Skeletal muscle tissue (tissue), 4 donors: ENCODE measurements around the gene FBXW11. TPM values are rescaled to one million over a fixed set of nuclear protein-coding genes. Genes with fewer than 3 reads are reported as not detected.

ENCODE experiments used
- H3K27ac ChIP-seq: one replicate; pipeline ENCODE4 v1.7.0; 2013; ENCODE audit warnings: mild to moderate bottlenecking, low read depth, low read length, inconsistent platforms
- H3K27me3 ChIP-seq, 3 donors: one replicate each; pipeline ENCODE4 v1.7.0; 2013; ENCODE audit warnings: low read length in 3 of 3; ENCODE audit not compliant: control insufficient read depth in 3 of 3, insufficient read depth in 3 of 3
- H3K36me3 ChIP-seq, 3 donors: one replicate each; pipeline ENCODE4 v1.7.0; 2013; ENCODE audit warnings: low read length in 3 of 3; ENCODE audit not compliant: control insufficient read depth in 3 of 3, insufficient read depth in 3 of 3
- H3K4me1 ChIP-seq, 3 donors: one replicate each; pipeline ENCODE4 v1.7.0; 2013; ENCODE audit warnings: low read length in 3 of 3, mild to moderate bottlenecking in 3 of 3; ENCODE audit not compliant: control insufficient read depth in 3 of 3, insufficient read depth in 3 of 3
- H3K4me3 ChIP-seq, 3 donors: one replicate each; pipeline ENCODE4 v1.7.0; 2013; ENCODE audit warnings: low read length in 3 of 3
- H3K9ac ChIP-seq, 3 donors: one replicate each; pipeline ENCODE4 v1.7.0; 2013; ENCODE audit warnings: low read length in 3 of 3, mild to moderate bottlenecking in 3 of 3, moderate library complexity in 2 of 3, low read depth in 1 of 3
- H3K9me3 ChIP-seq, 3 donors: one replicate each; pipeline ENCODE4 v1.7.0; 2013; ENCODE audit warnings: low read length in 3 of 3; ENCODE audit not compliant: control insufficient read depth in 3 of 3
- total RNA-seq: library from RNA; depleted of rRNA; stranded (reverse); fragments of >200 nt; gene quantifications from one replicate; pipeline ENCODE4 v1.2.3, GENCODE V29; 2014
- donor health status: Osteomylitis.

FBXW11 gene
- 60.5 TPM for total RNA-seq

GRCh38 chr5:172006321-172007174 lies at the start of gene FBXW11:
TSS of gene FBXW11 (minus strand) at chr5:172006638. CDS start at chr5:172006502, 136 bp downstream.
- Histone ChIP-seq H3K9me3 (no peaks in the 10 kb centered on the region), H3K4me1 (peaks cover 13 to 39% (median 28%) of the 10 kb centered on the region in 3 donors), H3K4me3 (peak within 1 kb of the TSS; percentile 99), H3K36me3 (peaks cover 0 to 2% (median 0%) of the 10 kb centered on the region in 3 donors), H3K27ac (peak within 1 kb of the TSS; percentile 98), H3K9ac (peak within 1 kb of the TSS; percentile 97 to 98 (median 98)), H3K27me3 (no peaks in the 10 kb centered on the region)

- Histone ChIP-seq H3K27me3 (no peaks in the 10 kb centered on the region), H3K9me3 (no peaks in the 10 kb centered on the region), H3K36me3 (peaks cover 2 to 16% (median 10%) of the 10 kb centered on the region in 3 donors), H3K4me1 (no peaks in the 10 kb centered on the region), H3K9ac (no peak overlapping the region), H3K4me3 (no peak overlapping the region), H3K27ac (no peak overlapping the region)
These were observed 49.6 kb upstream of the FBXW11 start for GRCh38 chr5:172055996-172056395.

- Histone ChIP-seq H3K4me1 (no peaks in the 10 kb centered on the region), H3K4me3 (no peak overlapping the region), H3K36me3 (peaks cover 1 to 11% (median 10%) of the 10 kb centered on the region in 3 donors), H3K27me3 (no peaks in the 10 kb centered on the region), H3K9me3 (no peaks in the 10 kb centered on the region), H3K9ac (no peak overlapping the region), H3K27ac (no peak overlapping the region)
These were observed 49.0 kb upstream of the FBXW11 start for GRCh38 chr5:172055421-172055820.

GRCh38 chr5:172054611-172055153 lies 48.2 kb upstream of the FBXW11 start:
- no peak overlapping the region for H3K27ac ChIP-seq
- no peaks in the 10 kb centered on the region for H3K4me1 ChIP-seq
- H3K4me3 ChIP-seq = no peak overlapping the region
- H3K9me3 ChIP-seq = no peaks in the 10 kb centered on the region
- H3K36me3 ChIP-seq = peaks cover 0 to 14% (median 3%) of the 10 kb centered on the region in 3 donors
- no peak overlapping the region for H3K9ac ChIP-seq
- no peaks in the 10 kb centered on the region for H3K27me3 ChIP-seq

- Histone ChIP-seq H3K9ac (peak overlapping the region in 1 of 3 donors; percentile 16), H3K36me3 (peaks cover 0 to 10% (median 2%) of the 10 kb centered on the region in 3 donors), H3K27ac (no peak overlapping the region), H3K4me1 (no peaks in the 10 kb centered on the region), H3K27me3 (no peaks in the 10 kb centered on the region), H3K9me3 (no peaks in the 10 kb centered on the region), H3K4me3 (no peak overlapping the region)
These were observed 46.2 kb upstream of the FBXW11 start for GRCh38 chr5:172052450-172053236.

DNA sequence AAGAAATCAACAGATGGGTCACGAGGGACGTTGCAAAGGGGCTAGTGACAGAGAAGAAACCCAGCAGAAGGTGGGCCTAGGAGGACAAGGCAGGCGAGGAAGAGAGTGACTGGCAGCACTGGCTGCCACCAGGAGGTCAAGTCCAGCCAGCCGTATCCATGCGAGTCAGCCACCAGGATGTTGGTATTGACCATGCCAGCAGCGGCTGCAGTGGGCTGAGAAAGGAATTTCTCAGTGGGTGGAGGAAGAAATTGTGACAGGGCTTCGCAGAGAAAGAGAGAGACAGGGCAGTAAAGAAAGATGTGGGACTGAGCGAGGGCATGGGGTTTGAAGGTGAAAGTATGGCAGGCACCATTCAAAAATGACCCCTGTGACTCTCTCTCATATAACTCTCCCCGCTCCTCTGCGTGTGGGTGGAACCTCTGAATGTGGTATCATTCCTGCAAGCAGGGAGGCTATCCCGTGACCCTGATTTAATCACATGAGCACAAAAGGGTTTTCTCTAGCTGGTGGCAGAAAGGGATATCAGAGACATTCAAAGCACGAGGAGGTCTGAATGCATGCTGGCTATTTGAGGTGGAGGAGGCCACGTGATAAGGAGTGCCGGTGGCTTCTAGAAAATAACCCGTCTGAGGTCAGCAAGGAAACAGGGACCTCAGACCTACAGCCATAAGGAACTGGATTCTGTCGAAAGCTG lies 45.4 kb upstream of the FBXW11 start:
- no peaks in the 10 kb centered on the region for H3K9me3 ChIP-seq
- H3K4me1 ChIP-seq = no peaks in the 10 kb centered on the region
- H3K4me3 ChIP-seq = no peak overlapping the region
- no peak overlapping the region for H3K27ac ChIP-seq
- H3K36me3 ChIP-seq = peaks cover 0 to 10% (median 2%) of the 10 kb centered on the region in 3 donors
- no peaks in the 10 kb centered on the region for H3K27me3 ChIP-seq
- H3K9ac ChIP-seq = no peak overlapping the region

DNA sequence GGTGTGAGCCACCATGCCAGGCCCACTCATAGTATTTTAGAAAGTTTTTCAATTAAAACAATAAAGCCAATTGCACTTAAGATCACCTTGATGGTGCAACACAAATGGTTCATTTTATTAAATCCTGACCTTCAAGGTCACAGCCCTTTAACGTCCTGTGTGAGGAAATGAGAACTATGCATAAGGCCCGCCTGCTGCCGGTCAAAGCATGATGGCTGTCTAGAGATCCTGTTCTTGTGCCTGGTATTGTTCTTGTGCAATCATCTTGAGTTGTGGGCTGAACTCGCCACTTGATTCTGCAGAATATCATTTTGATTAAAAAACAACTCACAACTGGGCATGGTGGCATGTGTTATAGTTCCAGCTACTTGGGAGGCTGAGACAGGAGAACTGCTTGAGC lies 43.6 kb upstream of the FBXW11 start:
- Histone ChIP-seq H3K36me3 (peaks cover 0 to 10% (median 2%) of the 10 kb centered on the region in 3 donors), H3K27me3 (no peaks in the 10 kb centered on the region), H3K27ac (no peak overlapping the region), H3K4me1 (no peaks in the 10 kb centered on the region), H3K9ac (no peak overlapping the region), H3K4me3 (no peak overlapping the region), H3K9me3 (no peaks in the 10 kb centered on the region)

- no peaks in the 10 kb centered on the region for H3K27me3 ChIP-seq
- H3K4me1 ChIP-seq = no peaks in the 10 kb centered on the region
- no peak overlapping the region for H3K27ac ChIP-seq
- no peaks in the 10 kb centered on the region for H3K9me3 ChIP-seq
- no peak overlapping the region for H3K4me3 ChIP-seq
- no peak overlapping the region for H3K9ac ChIP-seq
- H3K36me3 ChIP-seq = peaks cover 2 to 7% (median 2%) of the 10 kb centered on the region in 3 donors
These were observed 42.9 kb upstream of the FBXW11 start for GRCh38 chr5:172049226-172049796.

DNA sequence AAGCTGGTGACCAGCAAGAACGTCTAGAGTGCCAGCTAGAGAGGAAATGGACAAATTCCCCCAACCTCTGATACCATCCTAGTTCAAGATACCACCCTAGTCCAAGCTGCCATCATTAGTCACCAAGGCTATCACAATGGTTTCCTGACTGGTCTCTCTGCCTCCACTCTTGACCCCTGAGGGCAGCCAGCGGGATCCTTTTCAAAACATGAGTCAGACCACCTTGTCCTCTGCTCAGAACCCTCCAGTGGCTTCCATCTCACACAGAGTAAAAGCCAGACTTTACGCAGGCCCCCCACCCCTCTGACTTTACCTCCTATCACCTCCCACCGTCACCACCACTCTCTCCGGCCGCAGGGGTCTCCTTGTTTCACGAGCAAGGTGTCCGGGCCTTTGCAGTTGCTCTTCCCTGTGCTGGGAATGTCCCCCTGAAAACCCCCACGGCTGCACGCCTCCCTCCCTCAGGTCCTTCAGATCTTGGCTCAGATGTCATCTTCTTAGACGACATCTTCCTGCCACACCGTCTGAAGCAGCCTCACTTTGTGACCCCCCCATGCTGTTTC lies 42.2 kb upstream of the FBXW11 start:
- no peak overlapping the region for H3K27ac ChIP-seq
- peaks cover 3 to 5% (median 4%) of the 10 kb centered on the region in 3 donors for H3K36me3 ChIP-seq
- no peak overlapping the region for H3K9ac ChIP-seq
- no peak overlapping the region for H3K4me3 ChIP-seq
- peaks cover 0 to 5% (median 0%) of the 10 kb centered on the region in 3 donors for H3K4me1 ChIP-seq
- no peaks in the 10 kb centered on the region for H3K9me3 ChIP-seq
- H3K27me3 ChIP-seq = no peaks in the 10 kb centered on the region
